CD4-positive, alpha-beta memory T cell (primary cell): ENCODE data around the gene TACC3. TPM values are rescaled to one million over a fixed set of nuclear protein-coding genes. Genes with fewer than 3 reads are reported as not detected.

Experiments
- CTCF ChIA-PET: fragments of 350-600 bp; sonication (Branson Sonifier 250); formaldehyde crosslinking; loops from one replicate; lab custom pipeline; 2021; ENCODE audit warnings: inconsistent platforms; ENCODE audit not compliant: partially characterized antibody; lab: Charles Lee
- POLR2A ChIA-PET: fragments of 350-600 bp; sonication (Branson Sonifier 250); formaldehyde crosslinking; loops from one replicate; lab custom pipeline; 2021; ENCODE audit not compliant: partially characterized antibody; lab: Charles Lee
- DNase-seq, 5 donors: peaks; one replicate each; pipeline versions ENCODE4 v3.0.0 to v3.0.0-alpha.2; 2020 to 2022; ENCODE audit warnings: mixed read lengths in 1 of 5
- H3K27ac ChIP-seq: one replicate; pipeline ENCODE4 v1.7.0; 2013; ENCODE audit warnings: low read depth, low read length
- H3K27me3 ChIP-seq: 2 replicates; pipeline ENCODE4 v1.7.0; 2013; ENCODE audit warnings: mild to moderate bottlenecking, low read length, moderate library complexity; ENCODE audit not compliant: insufficient read depth
- H3K36me3 ChIP-seq: 2 replicates; pipeline ENCODE4 v1.7.0; 2013; ENCODE audit warnings: mild to moderate bottlenecking, low read length, moderate library complexity; ENCODE audit not compliant: insufficient read depth
- H3K4me1 ChIP-seq: 2 replicates; pipeline ENCODE4 v1.7.0; 2013; ENCODE audit warnings: mild to moderate bottlenecking, low read length, moderate library complexity; ENCODE audit not compliant: insufficient read depth
- H3K4me3 ChIP-seq, 2 donors: one replicate each; pipeline ENCODE4 v1.7.0; 2013; ENCODE audit warnings: low read length in 2 of 2, mild to moderate bottlenecking in 1 of 2
- H3K9me3 ChIP-seq, 2 donors: one replicate each; pipeline ENCODE4 v1.7.0; 2013; ENCODE audit warnings: low read length in 2 of 2, control low read depth in 1 of 2; ENCODE audit not compliant: control insufficient read depth in 1 of 2
- H3K27ac Mint-ChIP-seq, 7 donors: one replicate each; pipeline ENCODE4 v1.8.0; 2020 to 2021; ENCODE audit warnings: mixed read lengths in 7 of 7, mild to moderate bottlenecking in 6 of 7, inconsistent platforms in 3 of 7, moderate library complexity in 3 of 7
- H3K27me3 Mint-ChIP-seq, 2 donors: one replicate each; pipeline ENCODE4 v1.8.0; 2020 to 2021; ENCODE audit warnings: mixed read lengths in 2 of 2
- H3K36me3 Mint-ChIP-seq, 2 donors: one replicate each; pipeline ENCODE4 v1.8.0; 2020 to 2021; ENCODE audit warnings: mixed read lengths in 2 of 2, inconsistent platforms in 1 of 2, mild to moderate bottlenecking in 1 of 2
- H3K4me1 Mint-ChIP-seq, 4 donors: one replicate each; pipeline ENCODE4 v1.8.0; 2020 to 2021; ENCODE audit warnings: mixed read lengths in 4 of 4, mild to moderate bottlenecking in 1 of 4
- H3K4me3 Mint-ChIP-seq, 8 donors: one replicate each; pipeline ENCODE4 v1.8.0; 2020 to 2021; ENCODE audit warnings: mixed read lengths in 8 of 8, mild to moderate bottlenecking in 7 of 8, moderate library complexity in 6 of 8, inconsistent platforms in 3 of 8
- H3K9me3 Mint-ChIP-seq, 8 donors: one replicate each; pipeline ENCODE4 v1.8.0; 2020 to 2021; ENCODE audit warnings: mixed read lengths in 8 of 8, mild to moderate bottlenecking in 5 of 8, inconsistent platforms in 3 of 8, moderate library complexity in 1 of 8
- intact Hi-C: fragments of 100-400 bp; cut with micrococcal nuclease; formaldehyde crosslinking; loops from one replicate; pipeline ENCODE4 v1.15.1; 2023
- polyA plus RNA-seq, 2 donors: library from polyadenylated mRNA; unstranded; fragments of 300-500 nt; fragmentation: Illumina TruSeq; gene quantifications; one replicate each; pipeline ENCODE4 v1.2.3, GENCODE V29; 2021
- total RNA-seq, 2 experiments: library from RNA; stranded (reverse); gene quantifications; one replicate each; pipeline ENCODE4 v1.2.3, GENCODE V29; 2021

Gene TACC3
- total and polyA plus RNA-seq, 4 experiments from 2014 or later: 37.3 to 136 (median 97.7) TPM

- H3K4me3 Mint-ChIP-seq: peak within 1 kb of the TSS in 7 of 8 donors; percentile 25 to 72 (median 49)
- H3K9me3 Mint-ChIP-seq: no peaks in the 10 kb centered on the region
- DNase-seq: peak in 3 of 5 donors; percentile 19 to 38 (median 21)
- no peak within 1 kb of the TSS for H3K4me3 ChIP-seq
- peak within 1 kb of the TSS in 1 of 7 donors; percentile 68 for H3K27ac Mint-ChIP-seq
- no peaks in the 10 kb centered on the region for H3K4me1 Mint-ChIP-seq
- H3K27me3 Mint-ChIP-seq: peaks cover 5 to 7% of the 10 kb centered on the region in 2 donors
- H3K27me3 ChIP-seq: peaks cover 17% of the 10 kb centered on the region
- CTCF ChIA-PET: no interaction called here
- H3K36me3 Mint-ChIP-seq: peaks cover 0 to 2% of the 10 kb centered on the region in 2 donors
- intact Hi-C loops: no loop called here
- no peaks in the 10 kb centered on the region for H3K9me3 ChIP-seq
- peaks cover 12% of the 10 kb centered on the region for H3K4me1 ChIP-seq
- H3K36me3 ChIP-seq: no peaks in the 10 kb centered on the region
- no peak within 1 kb of the TSS for H3K27ac ChIP-seq
- POLR2A ChIA-PET: no interaction called here
These were observed 71.6 kb downstream of the TACC3 start, which contains the start of gene FGFR3 for GRCh38 chr4:1792832-1793495. TSS of gene FGFR3 (plus strand) at chr4:1793293. CDS start at chr4:1793935, 642 bp downstream.

GRCh38 chr4:1793496-1793840 lies 72.1 kb downstream of the TACC3 start:
- Mint-ChIP-seq H3K4me1 (no peaks in the 10 kb centered on the region), H3K9me3 (no peaks in the 10 kb centered on the region), H3K27me3 (peaks cover 6 to 7% of the 10 kb centered on the region in 2 donors), H3K4me3 (no peak overlapping the region), H3K36me3 (peaks cover 0 to 2% of the 10 kb centered on the region in 2 donors), H3K27ac (no peak overlapping the region)
- Histone ChIP-seq H3K4me3 (no peak overlapping the region), H3K9me3 (no peaks in the 10 kb centered on the region), H3K27me3 (peaks cover 17% of the 10 kb centered on the region), H3K36me3 (no peaks in the 10 kb centered on the region), H3K4me1 (peaks cover 12% of the 10 kb centered on the region), H3K27ac (no peak overlapping the region)
- ChIA-PET CTCF (interaction anchor here (1.6 kb wide), 1 partner anchor 16 kb away, joined by 5 read pairs; no protein-coding TSS in a partner anchor), POLR2A (no interaction called here)
- DNase-seq: peak in 3 of 5 donors; percentile 15 to 55 (median 19)
- intact Hi-C loops: no loop called here

GRCh38 chr4:1793940-1794808 lies 72.9 kb downstream of the TACC3 start:
- no peaks in the 10 kb centered on the region for H3K4me1 Mint-ChIP-seq
- no peaks in the 10 kb centered on the region for H3K9me3 Mint-ChIP-seq
- intact Hi-C loops: no loop called here
- peak in 1 of 5 donors; percentile 9 for DNase-seq
- no peaks in the 10 kb centered on the region for H3K9me3 ChIP-seq
- H3K27me3 Mint-ChIP-seq: peaks cover 10% of the 10 kb centered on the region in 2 donors
- no peak overlapping the region for H3K4me3 ChIP-seq
- H3K27ac Mint-ChIP-seq: no peak overlapping the region
- CTCF ChIA-PET: interaction anchor here (1.6 kb wide), 1 partner anchor 16 kb away, joined by 5 read pairs; no protein-coding TSS in a partner anchor
- H3K27ac ChIP-seq: no peak overlapping the region
- H3K4me1 ChIP-seq: peaks cover 12% of the 10 kb centered on the region
- no peaks in the 10 kb centered on the region for H3K36me3 ChIP-seq
- H3K4me3 Mint-ChIP-seq: peak overlapping the region in 3 of 8 donors; percentile 21 to 34 (median 31)
- peaks cover 17% of the 10 kb centered on the region for H3K27me3 ChIP-seq
- H3K36me3 Mint-ChIP-seq: peaks cover 0 to 2% of the 10 kb centered on the region in 2 donors
- POLR2A ChIA-PET: no interaction called here

Other genes with a start within 250 kb of the TACC3 start
- 1 to 10 TPM in 1 of 2 experiments, under 1 TPM in 1; 0.89 to 2.2 TPM for gene FAM53A, start 37.2 kb upstream of the TACC3 start, total RNA-seq
- gene FAM53A, start 37.2 kb upstream of the TACC3 start, polyA plus RNA-seq: 1 to 10 TPM; 1.1 to 2.8 TPM
- 10 to 100 TPM; 41.8 to 47.4 TPM for gene SLBP, start 9.2 kb upstream of the TACC3 start, total RNA-seq
- 10 to 100 TPM; 68.6 to 71.6 TPM for gene SLBP, start 9.2 kb upstream of the TACC3 start, polyA plus RNA-seq
- 10 to 100 TPM; 40.6 to 42.1 TPM for gene TMEM129, start 198 bp upstream of the TACC3 start, total RNA-seq
- gene TMEM129, start 198 bp upstream of the TACC3 start, polyA plus RNA-seq: 10 to 100 TPM; 36.8 to 40.3 TPM
- gene FGFR3, start 71.8 kb downstream of the TACC3 start, total RNA-seq: under 1 TPM; 0.53 to 0.67 TPM
- gene FGFR3, start 71.8 kb downstream of the TACC3 start, polyA plus RNA-seq: not detected
- 10 to 100 TPM; 38.8 to 42.8 TPM for gene LETM1, start 134.6 kb downstream of the TACC3 start, total RNA-seq
- 10 to 100 TPM in 1 of 2 donors, 1 to 10 TPM in 1; 6.5 to 12.2 TPM for gene LETM1, start 134.6 kb downstream of the TACC3 start, polyA plus RNA-seq
- gene NSD2, start 149.9 kb downstream of the TACC3 start, total RNA-seq: 10 to 100 TPM; 54.8 to 57.4 TPM
- gene NSD2, start 149.9 kb downstream of the TACC3 start, polyA plus RNA-seq: 10 to 100 TPM in 1 of 2 donors, 1 to 10 TPM in 1; 1.1 to 11.7 TPM